GM21360 (cell line): ENCODE data around the gene GPRASP2.

ENCODE experiments used
- ATAC-seq: cut with Tn5 transposase; IDR thresholded peaks from one replicate; pipeline ENCODE4 v1.9.1; 2021; ENCODE audit warnings: mild to moderate bottlenecking, moderate library complexity; ENCODE audit not compliant: unreplicated experiment

The GPRASP2 gene

DNA sequence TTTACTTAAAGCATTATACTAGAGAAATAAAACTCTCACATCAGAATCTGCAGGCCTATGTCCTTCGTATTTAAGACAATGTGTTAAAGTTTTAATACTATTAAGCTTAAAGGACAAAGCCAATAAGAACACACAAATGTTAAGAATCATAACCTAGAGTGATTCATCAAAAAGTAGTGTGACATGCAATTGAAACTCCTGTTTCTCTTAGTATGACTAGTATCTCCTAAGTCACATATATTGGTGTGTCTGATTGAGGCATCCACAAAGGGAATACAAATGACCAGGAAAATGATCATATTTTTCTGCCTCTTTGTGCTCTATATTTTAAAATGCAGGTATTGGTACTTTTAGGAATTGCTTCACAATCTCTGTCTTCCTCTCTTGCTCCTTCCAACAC, 32.1 kb downstream of the GPRASP2 start:
- ATAC-seq = no peak

GRCh38 chrX:102745513-102745856, 33.2 kb downstream of the GPRASP2 start:
- no peak for ATAC-seq

DNA sequence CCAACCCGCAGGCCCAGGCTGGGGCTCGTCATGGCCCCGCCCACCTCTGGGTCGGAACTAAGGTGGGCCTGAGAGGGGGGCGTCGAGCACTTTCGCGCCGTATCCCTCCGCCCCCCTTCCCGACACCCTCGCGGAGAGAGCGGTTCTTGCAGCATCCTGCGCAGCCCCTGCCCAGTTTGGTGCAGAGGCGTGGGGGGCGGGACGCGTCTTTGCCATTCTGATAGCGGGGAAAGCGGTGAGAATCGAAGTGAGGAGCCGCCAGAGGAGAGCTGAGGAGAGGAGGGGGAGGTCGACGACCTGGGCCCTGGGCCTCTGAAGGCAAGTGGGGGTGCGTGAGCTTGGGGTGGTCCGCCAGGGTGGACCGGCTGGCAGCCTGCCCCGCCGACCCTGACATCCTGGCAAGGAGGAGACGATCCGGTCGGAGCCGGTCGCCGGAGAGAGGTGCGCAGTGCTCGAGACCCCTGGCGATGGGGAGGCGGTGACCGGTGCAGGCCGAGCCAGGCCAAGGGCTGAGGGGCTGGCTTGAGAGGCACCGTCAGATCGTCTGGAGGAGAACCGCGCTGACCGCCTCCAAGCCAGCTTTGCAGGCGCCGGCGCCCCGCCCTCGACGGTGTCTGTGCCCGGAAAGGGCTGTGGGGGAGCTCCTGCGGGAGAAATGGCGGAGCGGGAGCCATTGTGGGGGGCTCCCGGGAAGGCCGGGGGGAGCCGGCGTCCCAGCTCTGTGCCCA, 33.8 kb downstream of the GPRASP2 start:
- no peak for ATAC-seq

- no peak for ATAC-seq
Measured at GRCh38 chrX:102765217-102765616, 53.0 kb downstream of the GPRASP2 start.

DNA sequence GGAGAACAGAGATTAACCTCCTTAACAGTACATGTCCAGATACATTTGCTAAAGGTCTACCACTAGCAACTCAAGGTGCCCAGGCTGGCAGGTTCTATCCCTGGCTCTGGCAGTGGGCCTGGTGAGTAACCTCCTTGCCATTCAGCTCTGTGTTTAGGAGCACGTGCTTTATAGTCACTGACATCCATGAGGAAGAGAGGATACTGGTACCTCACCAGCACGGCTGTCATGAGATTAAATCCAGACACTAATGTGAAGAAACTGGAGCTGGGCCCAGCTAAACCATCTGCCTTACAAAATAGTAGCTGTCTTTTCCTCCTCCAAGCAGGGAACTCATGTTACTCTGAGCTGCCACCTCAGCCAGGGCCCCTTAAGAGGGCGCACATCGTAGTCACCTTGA, 53.6 kb downstream of the GPRASP2 start:
- no peak for ATAC-seq

DNA sequence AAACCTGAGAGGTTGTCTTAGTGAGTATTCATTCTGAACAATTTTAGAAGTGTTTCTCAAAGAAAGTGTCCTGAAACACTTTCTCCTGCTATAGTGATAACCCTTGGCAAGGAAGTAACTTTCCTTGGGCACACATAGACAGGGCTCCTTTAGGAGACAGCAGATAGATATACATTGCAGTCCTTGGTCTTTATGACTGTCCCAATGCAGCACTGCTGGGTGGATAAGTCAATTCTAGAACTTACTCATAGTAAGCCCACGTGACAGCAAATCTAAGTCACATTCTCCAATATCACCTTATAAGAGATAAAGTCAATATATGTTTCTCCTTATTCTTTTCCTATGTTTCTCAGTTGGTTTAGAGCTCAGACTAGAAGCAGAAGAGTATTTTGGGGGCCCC, 55.0 kb downstream of the GPRASP2 start:
- ATAC-seq = no peak
